Retina (tissue), 1 donor: ENCODE data around the gene METTL2B.

Experiments
- DNase-seq: peaks from one replicate; pipeline ENCODE4 v3.0.0-alpha.2; 2016

METTL2B gene

GRCh38 chr7:128476402-128477335, at the start of gene METTL2B:
Gene METTL2B, plus strand, starts transcription at chr7:128476748. Its CDS starts 18 bp downstream, at chr7:128476766.
- peak; percentile 93 for DNase-seq

GRCh38 chr7:128427289-128427891, 49.2 kb upstream of the METTL2B start:
- peak; percentile 64 for DNase-seq

GRCh38 chr7:128430207-128430606, 46.3 kb upstream of the METTL2B start:
- DNase-seq, result no peak

- DNase-seq, result no peak
These were observed 45.3 kb upstream of the METTL2B start for GRCh38 chr7:128431221-128431620.

- no peak for DNase-seq
These were observed 44.8 kb upstream of the METTL2B start for GRCh38 chr7:128431754-128432153.

- no peak for DNase-seq
These were observed 41.9 kb upstream of the METTL2B start for GRCh38 chr7:128434413-128435326.

- DNase-seq, result no peak
These were observed 41.2 kb upstream of the METTL2B start for GRCh38 chr7:128435327-128435686.

GRCh38 chr7:128437426-128438332, 38.9 kb upstream of the METTL2B start:
- DNase-seq, result no peak

GRCh38 chr7:128442356-128442755, 34.2 kb upstream of the METTL2B start:
- DNase-seq, result no peak

GRCh38 chr7:128443831-128444600, 32.5 kb upstream of the METTL2B start:
- no peak for DNase-seq

- no peak for DNase-seq
These were observed 30.2 kb upstream of the METTL2B start for GRCh38 chr7:128446306-128446705.

GRCh38 chr7:128447941-128448564, 28.5 kb upstream of the METTL2B start:
- DNase-seq, result no peak

- DNase-seq, result no peak
These were observed 27.7 kb upstream of the METTL2B start for GRCh38 chr7:128448751-128449302.

GRCh38 chr7:128450409-128450808, 26.1 kb upstream of the METTL2B start:
- DNase-seq, result no peak

- DNase-seq, result no peak
These were observed 25.6 kb upstream of the METTL2B start for GRCh38 chr7:128450913-128451312.

GRCh38 chr7:128452552-128452951, 24.0 kb upstream of the METTL2B start:
- DNase-seq, result no peak

- peak; percentile 82 for DNase-seq
These were observed 22.4 kb upstream of the METTL2B start for GRCh38 chr7:128453836-128454804.

GRCh38 chr7:128454808-128455542, 21.6 kb upstream of the METTL2B start:
- no peak for DNase-seq
